ENCODE data around the gene ARFGAP2. TPM values are rescaled to one million over a fixed set of nuclear protein-coding genes. Genes with fewer than 3 reads are reported as not detected.

ARFGAP2 gene
- 98.5 and 152 TPM in 2 replicates for total RNA-seq (ENCODE audit: low replicate concordance)

DNA sequence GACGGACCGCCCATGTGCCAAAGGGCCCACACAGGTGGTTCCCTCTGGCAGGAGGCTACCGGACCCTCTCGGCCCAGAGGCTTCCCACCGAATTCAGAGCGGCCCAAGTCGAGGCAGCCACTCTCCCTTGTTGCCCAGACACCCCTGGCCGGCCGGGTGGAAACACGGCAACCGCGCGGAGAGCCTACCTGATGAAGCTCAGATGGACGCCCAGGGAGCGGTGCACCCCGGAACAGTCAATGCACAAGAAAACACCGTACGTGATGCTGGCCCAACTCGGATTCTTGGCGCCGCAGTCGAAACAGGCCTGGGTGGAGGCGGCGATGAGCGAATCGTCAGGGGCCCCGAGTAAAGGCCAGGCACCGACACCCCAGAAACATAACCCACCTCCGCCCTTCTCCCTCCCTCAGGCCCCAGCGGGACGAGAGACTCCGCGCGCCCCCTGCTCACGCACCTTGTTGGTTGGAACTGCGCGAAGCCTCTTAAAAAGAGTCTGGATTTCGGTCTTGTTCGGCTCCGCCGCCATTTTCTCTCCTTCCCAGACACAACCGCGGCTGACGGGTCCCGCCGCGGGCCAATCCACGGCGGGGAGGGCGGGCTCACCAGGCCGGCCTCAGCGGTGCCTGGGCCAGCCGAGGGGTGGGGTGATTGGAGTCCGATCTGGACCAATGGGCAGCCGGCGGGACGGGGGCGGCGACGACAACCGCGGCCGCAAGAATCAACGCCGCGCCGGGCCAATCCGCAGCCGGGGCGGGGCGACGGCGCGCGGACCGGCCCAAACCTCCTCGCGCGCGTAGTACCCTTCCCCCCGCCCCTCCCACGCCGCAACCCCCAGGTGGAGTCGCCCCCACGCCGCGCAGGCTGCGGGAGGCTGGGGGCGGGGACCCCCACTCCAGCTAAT, at the start of gene ARFGAP2:
Gene ARFGAP2 (minus strand): TSS at position 552 of the 901 bp plus-strand sequence. CDS start 26 bp downstream, at position 526.
- DNase-seq (ENCODE audit: low read depth), result peak; percentile 93
- TF ChIP-seq, protein P1, sequence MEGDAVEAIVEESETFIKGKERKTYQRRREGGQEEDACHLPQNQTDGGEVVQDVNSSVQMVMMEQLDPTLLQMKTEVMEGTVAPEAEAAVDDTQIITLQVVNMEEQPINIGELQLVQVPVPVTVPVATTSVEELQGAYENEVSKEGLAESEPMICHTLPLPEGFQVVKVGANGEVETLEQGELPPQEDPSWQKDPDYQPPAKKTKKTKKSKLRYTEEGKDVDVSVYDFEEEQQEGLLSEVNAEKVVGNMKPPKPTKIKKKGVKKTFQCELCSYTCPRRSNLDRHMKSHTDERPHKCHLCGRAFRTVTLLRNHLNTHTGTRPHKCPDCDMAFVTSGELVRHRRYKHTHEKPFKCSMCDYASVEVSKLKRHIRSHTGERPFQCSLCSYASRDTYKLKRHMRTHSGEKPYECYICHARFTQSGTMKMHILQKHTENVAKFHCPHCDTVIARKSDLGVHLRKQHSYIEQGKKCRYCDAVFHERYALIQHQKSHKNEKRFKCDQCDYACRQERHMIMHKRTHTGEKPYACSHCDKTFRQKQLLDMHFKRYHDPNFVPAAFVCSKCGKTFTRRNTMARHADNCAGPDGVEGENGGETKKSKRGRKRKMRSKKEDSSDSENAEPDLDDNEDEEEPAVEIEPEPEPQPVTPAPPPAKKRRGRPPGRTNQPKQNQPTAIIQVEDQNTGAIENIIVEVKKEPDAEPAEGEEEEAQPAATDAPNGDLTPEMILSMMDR (IDR thresholded peaks at IDR 0.05; ENCODE audit: insufficient read depth, low read length), result no peak
- H3K4me3 ChIP-seq (ENCODE audit: low read depth, low read length), result peak within 1 kb of the TSS; percentile 98

DNA sequence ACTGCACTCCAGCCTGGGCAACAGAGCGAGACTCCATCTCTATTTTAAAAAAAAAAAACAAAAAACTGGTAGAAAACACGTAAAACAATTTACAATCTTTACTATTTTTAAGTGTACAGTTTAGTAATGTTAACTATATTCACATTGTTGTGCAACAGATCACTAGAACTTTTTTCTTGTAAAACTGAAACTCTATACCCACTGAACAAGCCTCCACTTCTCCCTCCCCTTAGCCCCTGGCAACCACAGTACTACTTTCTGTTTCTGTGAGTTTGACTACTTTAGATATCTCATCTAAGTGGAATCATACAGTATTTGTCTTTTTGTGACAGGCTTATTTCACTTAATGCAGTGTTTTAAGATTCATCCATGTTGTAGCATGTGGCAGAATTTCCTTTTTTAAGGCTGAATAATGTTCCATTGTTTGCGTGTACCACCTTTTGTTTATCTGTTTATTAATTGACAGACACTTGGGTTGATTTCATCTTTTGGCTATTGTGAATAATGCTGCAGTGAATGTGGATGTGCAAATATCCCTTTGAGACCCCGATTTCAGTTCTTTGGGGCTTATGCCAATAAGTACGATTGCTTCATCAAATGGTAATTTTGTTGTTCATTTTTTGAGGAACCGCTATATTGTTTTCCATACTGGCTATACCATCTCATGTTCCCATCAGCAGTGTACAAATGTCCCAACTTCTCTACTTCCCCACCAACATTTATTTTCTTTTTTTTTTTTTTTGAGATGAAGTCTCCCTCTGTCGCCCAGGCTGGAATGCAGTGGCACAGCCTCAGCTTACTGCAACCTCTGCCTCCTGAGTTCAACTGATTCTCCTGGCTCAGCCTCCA, 49.1 kb upstream of the ARFGAP2 start:
- TF ChIP-seq, protein P1 (IDR thresholded peaks at IDR 0.05; ENCODE audit: insufficient read depth, low read length), result no peak
- H3K4me3 ChIP-seq (ENCODE audit: low read depth, low read length), result no peak overlapping the region
- no peak for DNase-seq (ENCODE audit: low read depth)

DNA sequence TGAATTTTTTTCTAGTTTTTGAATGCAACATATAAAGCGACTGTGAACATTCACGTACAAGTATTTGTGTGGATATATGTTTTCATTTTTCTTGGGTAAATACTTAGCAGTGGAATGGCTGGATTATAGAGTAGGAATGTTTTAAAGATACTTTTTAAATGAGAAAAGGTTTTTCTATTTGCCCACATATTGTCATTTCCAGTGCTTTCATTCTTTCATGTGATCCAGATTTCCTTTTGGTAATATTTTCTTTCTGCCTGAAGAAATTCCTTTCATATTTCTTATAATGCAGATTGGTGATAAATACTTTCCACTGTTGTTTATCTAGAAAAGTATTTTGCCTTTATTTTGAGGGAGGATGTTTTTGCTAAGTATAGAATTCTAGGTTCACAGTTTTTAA, 46.0 kb upstream of the ARFGAP2 start:
- DNase-seq (ENCODE audit: low read depth), result no peak
- TF ChIP-seq, protein P1 (IDR thresholded peaks at IDR 0.05; ENCODE audit: insufficient read depth, low read length), result no peak
- no peak overlapping the region for H3K4me3 ChIP-seq (ENCODE audit: low read depth, low read length)

DNA sequence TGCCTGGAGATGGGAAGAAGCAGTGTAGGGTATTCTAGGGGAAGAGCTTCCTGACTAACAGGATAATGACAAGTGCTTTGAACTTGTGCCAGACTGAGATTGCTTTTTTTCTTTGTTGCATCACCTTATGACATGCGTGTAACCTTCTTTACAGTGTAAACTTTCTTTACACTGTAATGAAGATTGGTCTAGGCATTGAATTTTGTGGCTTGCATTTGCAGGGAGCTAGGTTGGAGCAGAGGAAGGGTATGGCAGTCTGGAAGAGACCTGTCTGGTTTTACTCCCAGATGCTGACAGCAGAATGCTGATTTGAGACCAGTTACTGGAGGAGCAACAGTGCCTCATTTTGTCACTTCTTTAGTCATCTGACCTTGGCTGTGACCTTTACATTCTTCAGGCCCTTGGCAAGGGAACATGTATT, 43.7 kb upstream of the ARFGAP2 start:
- TF ChIP-seq, protein P1 (IDR thresholded peaks at IDR 0.05; ENCODE audit: insufficient read depth, low read length), result no peak
- no peak overlapping the region for H3K4me3 ChIP-seq (ENCODE audit: low read depth, low read length)
- peak; percentile 92 for DNase-seq (ENCODE audit: low read depth)

DNA sequence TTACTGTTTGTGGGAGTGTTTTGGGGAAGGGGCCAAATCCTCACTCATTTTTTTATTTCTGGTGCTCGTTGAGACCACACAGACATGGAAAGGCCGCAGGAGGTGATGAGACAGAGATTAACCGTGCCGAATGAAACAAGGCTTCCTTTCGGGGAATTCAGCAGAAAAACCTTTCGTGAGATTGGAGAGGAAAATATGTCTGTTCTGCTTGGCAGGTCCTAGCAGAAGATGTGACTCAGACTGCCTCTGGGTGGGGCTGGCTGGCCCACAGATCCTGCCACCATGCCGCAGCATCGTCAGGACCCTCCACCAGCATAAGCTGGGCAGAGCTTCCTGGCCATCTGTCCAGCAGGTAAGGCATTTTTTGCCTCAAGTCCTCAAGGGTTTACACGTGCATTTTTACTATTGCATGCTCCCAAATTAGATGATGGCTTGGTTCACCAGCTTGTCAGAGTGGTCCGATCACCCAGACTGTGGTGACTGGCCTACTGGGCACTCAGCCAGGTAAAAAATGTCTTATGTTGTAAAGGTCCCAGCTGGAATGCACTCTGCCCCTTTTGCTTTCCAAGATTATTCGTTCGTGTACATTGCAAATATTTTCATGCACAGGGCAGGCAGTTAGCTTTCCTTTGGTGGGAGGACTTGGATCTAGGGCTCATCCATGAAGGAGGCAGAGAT, 39.6 kb upstream of the ARFGAP2 start:
- TF ChIP-seq, protein P1 (IDR thresholded peaks at IDR 0.05; ENCODE audit: insufficient read depth, low read length), result no peak
- DNase-seq (ENCODE audit: low read depth), result peak; percentile 93

DNA sequence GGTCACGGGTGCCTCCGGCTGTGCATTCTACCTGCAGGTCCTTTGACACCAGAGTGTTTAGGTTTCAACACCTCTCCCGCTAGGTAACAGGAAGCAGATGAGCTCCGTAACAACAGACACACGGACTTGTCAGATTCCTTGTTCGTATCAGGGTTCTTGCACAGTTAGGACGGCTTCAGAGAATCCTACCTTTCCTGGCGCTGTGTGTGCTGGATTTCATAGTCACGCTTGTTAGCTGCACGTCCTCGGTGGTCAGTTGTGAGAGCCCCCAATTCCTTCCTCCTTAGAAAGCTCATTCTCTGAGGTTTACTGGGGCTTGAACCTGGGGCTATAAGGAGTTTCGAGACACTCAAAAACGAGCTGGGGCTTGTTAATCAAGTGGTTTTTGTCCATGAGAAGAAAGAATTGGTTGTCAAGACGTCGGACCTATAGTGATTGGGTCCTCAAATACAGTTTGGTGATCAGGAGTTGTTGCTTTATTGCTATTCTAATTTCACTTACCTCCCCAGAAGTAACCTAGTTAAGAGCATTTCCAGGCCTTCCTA, 38.8 kb upstream of the ARFGAP2 start:
- peak overlapping the region; percentile 72 for H3K4me3 ChIP-seq (ENCODE audit: low read depth, low read length)
- TF ChIP-seq, protein P1 (IDR thresholded peaks at IDR 0.05; ENCODE audit: insufficient read depth, low read length), result no peak
- DNase-seq (ENCODE audit: low read depth), result no peak

More for the DNA sequence above, 39.6 kb upstream of the ARFGAP2 start:
- H3K4me3 ChIP-seq (ENCODE audit: low read depth, low read length), result peak overlapping the region; percentile 72
